A549 (cell line): ENCODE data around the gene MAGI2. TPM values are rescaled to one million over a fixed set of nuclear protein-coding genes. Genes with fewer than 3 reads are reported as not detected.

ENCODE experiments used
- ATAC-seq, 2 experiments: fragments of 200-7000 bp in 1 of 2; fragments of >200 bp in 1 of 2; cut with Nextera tagmentation in 1 of 2; cut with Tn5 transposase in 1 of 2; 3 replicates each; pipeline versions ENCODE4 v1.8.0 to v1.9.1; 2018 to 2020; ENCODE audit warnings: mild to moderate bottlenecking in 1 of 2, moderate library complexity in 1 of 2
- CTCF ChIA-PET: fragments of 300-600 bp; sonication (Branson Sonifier 250); formaldehyde crosslinking; extraction: SDS; loops from one replicate; lab custom pipeline; 2021; ENCODE audit warnings: antibody characterized with exemption, inconsistent platforms; lab: Yijun Ruan, JAX
- POLR2A ChIA-PET: fragments of 350-600 bp; formaldehyde crosslinking; extraction: SDS; loops from one replicate; lab custom pipeline; 2021; ENCODE audit warnings: antibody characterized with exemption, inconsistent platforms; lab: Yijun Ruan, JAX
- DNase-seq, 2 experiments: peaks; one replicate each; pipeline versions ENCODE4 v3.0.0 to v3.0.0-alpha.2; 2011 to 2016; ENCODE audit warnings: low read depth in 1 of 2, low spot score in 1 of 2
- FAIRE-seq: peaks from 2 replicates; lab custom pipeline; 2011; peaks lifted over from hg19 to GRCh38; lab: Jason Lieb, UNC
- H3K27ac ChIP-seq, 2 experiments: fragments of >200 bp; sonication (Bioruptor Twin); formaldehyde crosslinking; 3 replicates each; pipeline ENCODE4 v1.5.1; 2016 to 2017
- H3K4me1 ChIP-seq: fragments of >200 bp; sonication (Bioruptor Twin); formaldehyde crosslinking; 3 replicates; pipeline ENCODE4 v1.6.1; 2016
- H3K4me2 ChIP-seq: fragments of >200 bp; sonication (Bioruptor Twin); formaldehyde crosslinking; 3 replicates; pipeline ENCODE4 v1.6.1; 2016
- H3K4me3 ChIP-seq: fragments of >200 bp; sonication (Bioruptor Twin); formaldehyde crosslinking; 3 replicates; pipeline ENCODE4 v1.5.1; 2016
- H3K9me3 ChIP-seq: fragments of >200 bp; sonication (Bioruptor Twin); formaldehyde crosslinking; 3 replicates; pipeline ENCODE4 v1.6.1; 2016
- CBX8 ChIP-seq: fragments of 200-600 bp; sonication (generic); IDR thresholded peaks from 2 replicates; pipeline ENCODE4 v1.6.1; 2016
- EP300 ChIP-seq, 2 experiments: fragments of >200 bp; sonication (Bioruptor Twin); formaldehyde crosslinking; IDR thresholded peaks; 2 replicates in 1 of 2; 3 replicates in 1 of 2; pipeline ENCODE4 v1.6.1; 2016 to 2017
- ESRRA ChIP-seq: fragments of 150-350 bp; IDR thresholded peaks from 2 replicates; pipeline ENCODE4 v1.6.1; 2014; ENCODE audit warnings: mild to moderate bottlenecking, low read length, borderline replicate concordance
- FOSB ChIP-seq: fragments of 250-450 bp; sonication (Bioruptor Pico); IDR thresholded peaks from 2 replicates; pipeline ENCODE4 v1.5.0; 2020; ENCODE audit warnings: mild to moderate bottlenecking, moderate library complexity
- FOSL2 ChIP-seq, 2 experiments: fragments of 450-650 bp in 1 of 2; fragments of >200 bp in 1 of 2; sonication (Bioruptor Twin) in 1 of 2; formaldehyde crosslinking; IDR thresholded peaks; 2 replicates each; pipeline versions ENCODE4 v1.5.0 to v1.6.1; 2016 to 2020; ENCODE audit warnings: mild to moderate bottlenecking in 1 of 2, moderate library complexity in 1 of 2
- FOXS1 ChIP-seq: fragments of 250-450 bp; sonication (Bioruptor Pico); IDR thresholded peaks from 2 replicates; pipeline ENCODE4 v1.5.0; 2020; ENCODE audit warnings: mild to moderate bottlenecking, moderate library complexity
- HEYL ChIP-seq: fragments of 250-450 bp; sonication (Bioruptor Pico); IDR thresholded peaks from 2 replicates; pipeline ENCODE4 v1.8.0; 2021; ENCODE audit warnings: mild to moderate bottlenecking, moderate library complexity
- KDM5A ChIP-seq: fragments of 200-600 bp; sonication (generic); IDR thresholded peaks from 2 replicates; pipeline ENCODE4 v1.6.1; 2016; ENCODE audit warnings: antibody characterized with exemption, mild to moderate bottlenecking
- MYC ChIP-seq: IDR thresholded peaks from 2 replicates; pipeline ENCODE4 v1.6.1; 2012; ENCODE audit warnings: mild to moderate bottlenecking, inconsistent platforms, low read length, improper control_type of control experiment, borderline replicate concordance
- NPAS2 ChIP-seq: fragments of 250-450 bp; sonication (Bioruptor Pico); IDR thresholded peaks from 2 replicates; pipeline ENCODE4 v1.8.0; 2022; ENCODE audit warnings: mild to moderate bottlenecking, moderate library complexity, borderline replicate concordance
- NR3C1 ChIP-seq: fragments of >200 bp; sonication (Bioruptor Twin); formaldehyde crosslinking; IDR thresholded peaks from 3 replicates; pipeline ENCODE4 v1.6.1; 2017
- PHF8 ChIP-seq: fragments of 200-600 bp; sonication (generic); IDR thresholded peaks from 2 replicates; pipeline ENCODE4 v1.6.1; 2016; ENCODE audit warnings: low read depth, mild to moderate bottlenecking, antibody characterized with exemption, moderate library complexity, borderline replicate concordance
- RCOR1 ChIP-seq: fragments of 150-350 bp; IDR thresholded peaks from 2 replicates; pipeline ENCODE4 v1.6.1; 2014; ENCODE audit warnings: antibody characterized with exemption, low read length, low read depth
- RFX5 ChIP-seq: fragments of 450-650 bp; IDR thresholded peaks from 2 replicates; pipeline ENCODE4 v1.7.1; 2014; ENCODE audit warnings: antibody characterized with exemption, mild to moderate bottlenecking, moderate library complexity
- SMC3 ChIP-seq: fragments of >200 bp; sonication (Bioruptor Twin); formaldehyde crosslinking; IDR thresholded peaks from 3 replicates; pipeline ENCODE4 v1.6.1; 2018; ENCODE audit warnings: inconsistent platforms
- ZFP36 ChIP-seq: fragments of 450-650 bp; IDR thresholded peaks from 2 replicates; pipeline ENCODE4 v1.6.1; 2014; ENCODE audit warnings: borderline replicate concordance; ENCODE audit not compliant: partially characterized antibody
- ZNF302 ChIP-seq: fragments of 250-450 bp; sonication (Bioruptor Pico); IDR thresholded peaks from 2 replicates; pipeline ENCODE4 v1.9.0; 2021; ENCODE audit warnings: inconsistent platforms, mild to moderate bottlenecking, moderate library complexity
- ZSCAN20 ChIP-seq: fragments of 250-450 bp; sonication (Bioruptor Pico); IDR thresholded peaks from 2 replicates; pipeline ENCODE4 v1.8.0; 2022; ENCODE audit warnings: mild to moderate bottlenecking, moderate library complexity
- WGBS: methylation state at CpG from one replicate; pipeline ENCODE4 v1.1.6; 2017; ENCODE audit errors: missing lambda C conversion rate; 5-methylcytosine and 5-hydroxymethylcytosine counted together
- polyA plus RNA-seq, 4 experiments: library from polyadenylated mRNA; depleted of rRNA in 3 of 4; stranded (reverse); fragments of >200 nt; fragmentation: RNase III in 1 of 4; extraction: RNeasy Plus Mini Kit Qiagen cat#74134 plus additional on column Dnase treatment in 1 of 4; gene quantifications; 2 replicates in 3 of 4; 3 replicates in 1 of 4; pipeline ENCODE4 v1.2.3, GENCODE V29; 2011 to 2017
- TF ChIP-seq, protein P1 (sequence below): fragments of >200 bp; sonication (Bioruptor Twin); formaldehyde crosslinking; IDR thresholded peaks from 3 replicates; pipeline ENCODE4 v1.6.1; 2016
- TF ChIP-seq, protein P2 (sequence below): fragments of 250-450 bp; sonication (Bioruptor Pico); IDR thresholded peaks from 2 replicates; pipeline ENCODE4 v1.5.0; 2020; ENCODE audit warnings: low read depth, mild to moderate bottlenecking, moderate library complexity
- TF ChIP-seq, protein P3 (sequence below): fragments of >200 bp; sonication (Bioruptor Twin); formaldehyde crosslinking; IDR thresholded peaks from 3 replicates; pipeline ENCODE4 v1.5.1; 2016
- TF ChIP-seq, protein P4 (sequence below): IDR thresholded peaks from 2 replicates; pipeline ENCODE4 v1.6.1; 2012
- TF ChIP-seq, protein P5 (sequence below): fragments of >200 bp; sonication (Bioruptor Twin); formaldehyde crosslinking; IDR thresholded peaks from 2 replicates; pipeline ENCODE4 v1.6.1; 2016
- TF ChIP-seq, protein P6 (sequence below): fragments of 250-450 bp; sonication (Bioruptor Pico); IDR thresholded peaks from 2 replicates; pipeline ENCODE4 v1.5.0; 2021; ENCODE audit warnings: mild to moderate bottlenecking, moderate library complexity, borderline replicate concordance
- TF ChIP-seq, protein P7 (sequence below): fragments of 450-650 bp; IDR thresholded peaks from 2 replicates; pipeline ENCODE4 v1.6.1; 2014; ENCODE audit warnings: antibody characterized with exemption

MAGI2 gene
- polyA plus RNA-seq, 2 of the 4 experiments (the other 2 are of a cell fraction) = 0.48 to 0.81 TPM

DNA sequence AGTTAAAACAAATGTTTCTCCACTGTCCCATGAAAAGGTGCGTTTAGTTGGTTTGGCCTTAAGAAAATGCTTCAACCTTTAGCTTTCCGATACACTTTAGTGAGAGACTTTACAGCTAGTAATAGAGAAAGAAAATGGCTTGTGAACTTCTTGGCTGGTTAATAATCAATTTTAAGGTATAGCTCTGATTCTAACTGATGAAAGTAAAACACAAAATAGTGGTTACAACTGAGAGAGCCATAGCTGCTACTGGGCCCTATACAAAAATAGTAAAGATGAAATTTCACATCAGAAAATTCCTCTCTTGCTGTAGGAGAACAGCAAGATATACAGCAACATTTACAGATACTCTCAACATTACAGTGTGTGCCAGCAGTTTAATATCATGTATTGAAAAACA lies 1283.5 kb downstream of the MAGI2 start:
- POLR2A ChIA-PET = no interaction called here
- CTCF ChIA-PET = interaction anchor here (0.6 kb wide), 1 partner anchor 953 kb away, joined by 4 read pairs; no protein-coding TSS in a partner anchor
- ATAC-seq = no peak
- TF ChIP-seq FOSL2 (IDR thresholded peaks at IDR 0.05) (no peak), FOSL2 (CRISPR knock-in tag; IDR thresholded peaks at IDR 0.05) (no peak), MYC (no peak), RCOR1 (no peak), RFX5 (no peak), SMC3 (no peak), EP300 (IDR thresholded peaks at IDR 0.05) (no peak), ZNF302 (CRISPR knock-in tag) (no peak), FOXS1 (CRISPR knock-in tag) (no peak), CBX8 (no peak), ZFP36 (no peak), NR3C1 (no peak), NPAS2 (CRISPR knock-in tag) (no peak)
- TF ChIP-seq, protein P1, sequence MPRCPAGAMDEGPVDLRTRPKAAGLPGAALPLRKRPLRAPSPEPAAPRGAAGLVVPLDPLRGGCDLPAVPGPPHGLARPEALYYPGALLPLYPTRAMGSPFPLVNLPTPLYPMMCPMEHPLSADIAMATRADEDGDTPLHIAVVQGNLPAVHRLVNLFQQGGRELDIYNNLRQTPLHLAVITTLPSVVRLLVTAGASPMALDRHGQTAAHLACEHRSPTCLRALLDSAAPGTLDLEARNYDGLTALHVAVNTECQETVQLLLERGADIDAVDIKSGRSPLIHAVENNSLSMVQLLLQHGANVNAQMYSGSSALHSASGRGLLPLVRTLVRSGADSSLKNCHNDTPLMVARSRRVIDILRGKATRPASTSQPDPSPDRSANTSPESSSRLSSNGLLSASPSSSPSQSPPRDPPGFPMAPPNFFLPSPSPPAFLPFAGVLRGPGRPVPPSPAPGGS = no peak
- TF ChIP-seq, protein P2, sequence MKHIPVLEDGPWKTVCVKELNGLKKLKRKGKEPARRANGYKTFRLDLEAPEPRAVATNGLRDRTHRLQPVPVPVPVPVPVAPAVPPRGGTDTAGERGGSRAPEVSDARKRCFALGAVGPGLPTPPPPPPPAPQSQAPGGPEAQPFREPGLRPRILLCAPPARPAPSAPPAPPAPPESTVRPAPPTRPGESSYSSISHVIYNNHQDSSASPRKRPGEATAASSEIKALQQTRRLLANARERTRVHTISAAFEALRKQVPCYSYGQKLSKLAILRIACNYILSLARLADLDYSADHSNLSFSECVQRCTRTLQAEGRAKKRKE = no peak
- TF ChIP-seq, protein P3, sequence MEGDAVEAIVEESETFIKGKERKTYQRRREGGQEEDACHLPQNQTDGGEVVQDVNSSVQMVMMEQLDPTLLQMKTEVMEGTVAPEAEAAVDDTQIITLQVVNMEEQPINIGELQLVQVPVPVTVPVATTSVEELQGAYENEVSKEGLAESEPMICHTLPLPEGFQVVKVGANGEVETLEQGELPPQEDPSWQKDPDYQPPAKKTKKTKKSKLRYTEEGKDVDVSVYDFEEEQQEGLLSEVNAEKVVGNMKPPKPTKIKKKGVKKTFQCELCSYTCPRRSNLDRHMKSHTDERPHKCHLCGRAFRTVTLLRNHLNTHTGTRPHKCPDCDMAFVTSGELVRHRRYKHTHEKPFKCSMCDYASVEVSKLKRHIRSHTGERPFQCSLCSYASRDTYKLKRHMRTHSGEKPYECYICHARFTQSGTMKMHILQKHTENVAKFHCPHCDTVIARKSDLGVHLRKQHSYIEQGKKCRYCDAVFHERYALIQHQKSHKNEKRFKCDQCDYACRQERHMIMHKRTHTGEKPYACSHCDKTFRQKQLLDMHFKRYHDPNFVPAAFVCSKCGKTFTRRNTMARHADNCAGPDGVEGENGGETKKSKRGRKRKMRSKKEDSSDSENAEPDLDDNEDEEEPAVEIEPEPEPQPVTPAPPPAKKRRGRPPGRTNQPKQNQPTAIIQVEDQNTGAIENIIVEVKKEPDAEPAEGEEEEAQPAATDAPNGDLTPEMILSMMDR = no peak
- no peak for DNase-seq
- no peak overlapping the region for H3K4me3 ChIP-seq
- FAIRE-seq = no peak
- no peaks in the 10 kb centered on the region for H3K4me1 ChIP-seq
- no peak overlapping the region for H3K27ac ChIP-seq
- no peaks in the 10 kb centered on the region for H3K9me3 ChIP-seq
- H3K4me2 ChIP-seq = no peak overlapping the region
- WGBS = 64% methylated on average over 2 of the region's 2 CpGs

DNA sequence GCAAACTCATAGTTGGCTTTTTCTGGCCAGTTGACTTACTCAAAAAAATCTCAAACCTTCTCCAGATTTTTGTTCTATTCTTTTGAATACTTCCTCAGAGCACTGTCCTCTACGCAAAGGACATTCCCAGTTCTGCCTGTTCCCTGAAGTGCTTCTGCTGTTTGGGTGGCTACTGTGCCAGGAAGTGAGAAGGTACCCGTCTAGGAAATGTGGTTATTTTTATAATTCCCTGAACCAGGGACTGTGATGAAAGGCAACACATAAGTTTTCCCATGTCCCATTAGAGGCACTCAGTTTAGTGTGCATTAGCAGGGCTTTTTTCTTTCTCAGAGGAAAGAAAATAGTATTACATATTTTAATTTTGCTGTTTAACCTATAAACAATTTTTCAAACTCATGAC lies 1284.6 kb downstream of the MAGI2 start:
- no peak for DNase-seq
- CTCF ChIA-PET = interaction anchor here (1.1 kb wide), 1 partner anchor 35 kb away, joined by 3 read pairs; no protein-coding TSS in a partner anchor
- 28% methylated on average over 2 of the region's 2 CpGs for WGBS
- Histone ChIP-seq H3K9me3 (no peaks in the 10 kb centered on the region), H3K4me3 (no peak overlapping the region), H3K4me1 (no peaks in the 10 kb centered on the region), H3K4me2 (no peak overlapping the region), H3K27ac (no peak overlapping the region)
- ATAC-seq = no peak
- TF ChIP-seq, protein P2 = no peak
- TF ChIP-seq, protein P4, sequence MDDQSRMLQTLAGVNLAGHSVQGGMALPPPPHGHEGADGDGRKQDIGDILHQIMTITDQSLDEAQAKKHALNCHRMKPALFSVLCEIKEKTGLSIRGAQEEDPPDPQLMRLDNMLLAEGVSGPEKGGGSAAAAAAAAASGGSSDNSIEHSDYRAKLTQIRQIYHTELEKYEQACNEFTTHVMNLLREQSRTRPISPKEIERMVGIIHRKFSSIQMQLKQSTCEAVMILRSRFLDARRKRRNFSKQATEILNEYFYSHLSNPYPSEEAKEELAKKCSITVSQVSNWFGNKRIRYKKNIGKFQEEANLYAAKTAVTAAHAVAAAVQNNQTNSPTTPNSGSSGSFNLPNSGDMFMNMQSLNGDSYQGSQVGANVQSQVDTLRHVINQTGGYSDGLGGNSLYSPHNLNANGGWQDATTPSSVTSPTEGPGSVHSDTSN = no peak
- TF ChIP-seq MYC (no peak), FOSB (CRISPR knock-in tag) (no peak), PHF8 (no peak), HEYL (CRISPR knock-in tag) (no peak), ZSCAN20 (CRISPR knock-in tag) (no peak), KDM5A (no peak), ESRRA (no peak), RCOR1 (no peak)
- TF ChIP-seq, protein P1 = no peak
- TF ChIP-seq, protein P5, sequence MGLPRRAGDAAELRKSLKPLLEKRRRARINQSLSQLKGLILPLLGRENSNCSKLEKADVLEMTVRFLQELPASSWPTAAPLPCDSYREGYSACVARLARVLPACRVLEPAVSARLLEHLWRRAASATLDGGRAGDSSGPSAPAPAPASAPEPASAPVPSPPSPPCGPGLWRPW = no peak
- TF ChIP-seq, protein P6, sequence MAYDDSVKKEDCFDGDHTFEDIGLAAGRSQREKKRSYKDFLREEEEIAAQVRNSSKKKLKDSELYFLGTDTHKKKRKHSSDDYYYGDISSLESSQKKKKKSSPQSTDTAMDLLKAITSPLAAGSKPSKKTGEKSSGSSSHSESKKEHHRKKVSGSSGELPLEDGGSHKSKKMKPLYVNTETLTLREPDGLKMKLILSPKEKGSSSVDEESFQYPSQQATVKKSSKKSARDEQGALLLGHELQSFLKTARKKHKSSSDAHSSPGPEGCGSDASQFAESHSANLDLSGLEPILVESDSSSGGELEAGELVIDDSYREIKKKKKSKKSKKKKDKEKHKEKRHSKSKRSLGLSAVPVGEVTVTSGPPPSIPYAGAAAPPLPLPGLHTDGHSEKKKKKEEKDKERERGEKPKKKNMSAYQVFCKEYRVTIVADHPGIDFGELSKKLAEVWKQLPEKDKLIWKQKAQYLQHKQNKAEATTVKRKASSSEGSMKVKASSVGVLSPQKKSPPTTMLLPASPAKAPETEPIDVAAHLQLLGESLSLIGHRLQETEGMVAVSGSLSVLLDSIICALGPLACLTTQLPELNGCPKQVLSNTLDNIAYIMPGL (CRISPR knock-in tag) = no peak
- TF ChIP-seq, protein P7, sequence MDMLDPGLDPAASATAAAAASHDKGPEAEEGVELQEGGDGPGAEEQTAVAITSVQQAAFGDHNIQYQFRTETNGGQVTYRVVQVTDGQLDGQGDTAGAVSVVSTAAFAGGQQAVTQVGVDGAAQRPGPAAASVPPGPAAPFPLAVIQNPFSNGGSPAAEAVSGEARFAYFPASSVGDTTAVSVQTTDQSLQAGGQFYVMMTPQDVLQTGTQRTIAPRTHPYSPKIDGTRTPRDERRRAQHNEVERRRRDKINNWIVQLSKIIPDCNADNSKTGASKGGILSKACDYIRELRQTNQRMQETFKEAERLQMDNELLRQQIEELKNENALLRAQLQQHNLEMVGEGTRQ = no peak
- POLR2A ChIA-PET = no interaction called here
- no peak for FAIRE-seq
